Stimulated activated CD4-positive, alpha-beta T cell treated with anti-CD3 and anti-CD28 coated beads, Interleukin-4, amount 100 ng/mL, for 48 hours (primary cell): Measurements from ENCODE around the gene ATP13A5.

Source experiments
- DNase-seq, 2 donors: peaks; one replicate each; pipeline ENCODE4 v3.0.0-alpha.2; 2020; ENCODE audit warnings: low read depth in 2 of 2

Gene ATP13A5, protein sequence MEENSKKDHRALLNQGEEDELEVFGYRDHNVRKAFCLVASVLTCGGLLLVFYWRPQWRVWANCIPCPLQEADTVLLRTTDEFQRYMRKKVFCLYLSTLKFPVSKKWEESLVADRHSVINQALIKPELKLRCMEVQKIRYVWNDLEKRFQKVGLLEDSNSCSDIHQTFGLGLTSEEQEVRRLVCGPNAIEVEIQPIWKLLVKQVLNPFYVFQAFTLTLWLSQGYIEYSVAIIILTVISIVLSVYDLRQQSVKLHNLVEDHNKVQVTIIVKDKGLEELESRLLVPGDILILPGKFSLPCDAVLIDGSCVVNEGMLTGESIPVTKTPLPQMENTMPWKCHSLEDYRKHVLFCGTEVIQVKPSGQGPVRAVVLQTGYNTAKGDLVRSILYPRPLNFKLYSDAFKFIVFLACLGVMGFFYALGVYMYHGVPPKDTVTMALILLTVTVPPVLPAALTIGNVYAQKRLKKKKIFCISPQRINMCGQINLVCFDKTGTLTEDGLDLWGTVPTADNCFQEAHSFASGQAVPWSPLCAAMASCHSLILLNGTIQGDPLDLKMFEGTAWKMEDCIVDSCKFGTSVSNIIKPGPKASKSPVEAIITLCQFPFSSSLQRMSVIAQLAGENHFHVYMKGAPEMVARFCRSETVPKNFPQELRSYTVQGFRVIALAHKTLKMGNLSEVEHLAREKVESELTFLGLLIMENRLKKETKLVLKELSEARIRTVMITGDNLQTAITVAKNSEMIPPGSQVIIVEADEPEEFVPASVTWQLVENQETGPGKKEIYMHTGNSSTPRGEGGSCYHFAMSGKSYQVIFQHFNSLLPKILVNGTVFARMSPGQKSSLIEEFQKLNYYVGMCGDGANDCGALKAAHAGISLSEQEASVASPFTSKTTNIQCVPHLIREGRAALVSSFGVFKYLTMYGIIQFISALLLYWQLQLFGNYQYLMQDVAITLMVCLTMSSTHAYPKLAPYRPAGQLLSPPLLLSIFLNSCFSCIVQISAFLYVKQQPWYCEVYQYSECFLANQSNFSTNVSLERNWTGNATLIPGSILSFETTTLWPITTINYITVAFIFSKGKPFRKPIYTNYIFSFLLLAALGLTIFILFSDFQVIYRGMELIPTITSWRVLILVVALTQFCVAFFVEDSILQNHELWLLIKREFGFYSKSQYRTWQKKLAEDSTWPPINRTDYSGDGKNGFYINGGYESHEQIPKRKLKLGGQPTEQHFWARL

DNA sequence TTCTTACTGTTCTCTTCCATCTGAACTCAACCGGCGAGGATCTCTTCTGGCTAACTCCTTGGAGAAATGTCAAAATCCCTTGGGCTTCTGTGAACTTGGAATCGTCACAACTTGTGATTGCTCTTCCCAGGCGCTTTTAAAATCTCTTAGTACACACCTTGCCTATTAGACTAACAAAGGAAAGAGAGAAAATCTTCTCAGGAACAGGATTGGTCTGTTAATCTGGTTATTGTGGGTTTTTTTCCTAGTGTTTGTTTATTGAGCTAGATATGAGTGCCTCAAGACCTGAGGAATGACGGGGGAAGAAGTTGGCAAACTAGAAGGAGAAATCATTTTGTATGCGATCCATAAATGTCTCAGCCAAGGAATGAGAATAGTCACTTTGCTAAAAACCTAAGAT, at the start of gene ATP13A5:
Gene ATP13A5, minus strand, starts transcription at position 48 of the 400 bp plus-strand sequence. Its CDS starts 28 bp downstream, at position 20.
- DNase-seq = no peak

DNA sequence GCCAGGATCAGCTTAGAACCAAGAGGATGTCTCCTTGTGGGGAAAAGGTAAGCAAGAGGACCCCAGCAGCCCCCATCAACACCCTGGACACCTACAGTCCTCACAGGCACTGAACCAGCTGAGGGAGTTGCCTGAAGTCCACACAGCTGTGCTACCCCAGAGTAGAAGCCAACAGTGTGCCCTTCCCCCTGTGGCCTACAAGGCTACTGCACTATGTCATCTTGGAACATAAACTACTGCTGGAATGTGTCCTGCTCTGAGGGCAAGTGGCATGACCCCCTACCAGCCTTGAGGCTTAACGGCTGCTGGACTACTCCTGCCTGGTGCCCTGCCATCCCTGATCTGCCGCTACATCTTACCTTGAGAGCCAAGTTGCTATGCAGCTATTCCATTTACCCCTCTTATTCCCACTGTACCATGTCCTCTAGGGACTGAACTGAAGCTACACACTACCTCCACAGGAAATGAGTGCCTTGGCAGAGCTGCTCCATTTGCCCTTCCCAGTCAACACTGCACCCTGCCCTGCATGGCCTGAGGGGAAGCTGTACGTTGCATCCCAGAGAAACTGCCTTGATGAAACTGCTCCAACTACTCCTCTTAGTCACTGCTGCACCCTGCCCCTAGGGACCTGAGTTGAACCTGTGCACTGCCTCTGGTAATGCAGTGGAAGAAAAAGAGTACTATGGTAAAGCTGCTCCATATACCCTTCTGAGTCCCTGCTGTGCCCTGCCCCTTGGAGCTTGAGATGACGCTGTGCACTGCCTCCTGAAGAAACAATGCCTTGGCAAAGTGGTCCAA, 40.2 kb upstream of the ATP13A5 start:
- no peak for DNase-seq

DNA sequence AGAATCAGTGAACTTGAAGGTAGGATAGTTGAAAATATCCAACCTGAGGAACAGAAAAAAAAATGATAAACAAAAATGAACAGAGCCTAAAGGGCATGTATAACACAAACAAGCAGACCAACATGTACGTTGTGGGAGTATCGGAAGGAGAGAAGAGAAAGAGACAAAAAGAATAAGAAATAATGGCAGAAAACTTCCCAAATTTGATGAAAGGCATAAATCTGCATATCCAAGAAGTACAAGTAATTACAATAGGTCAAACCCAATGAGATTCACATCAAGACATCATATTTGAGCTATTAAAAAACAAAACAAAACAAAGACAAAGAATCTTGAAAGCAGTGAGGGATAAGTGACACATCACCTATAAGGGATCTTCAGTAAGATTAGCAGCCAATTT, 38.1 kb upstream of the ATP13A5 start:
- no peak for DNase-seq

DNA sequence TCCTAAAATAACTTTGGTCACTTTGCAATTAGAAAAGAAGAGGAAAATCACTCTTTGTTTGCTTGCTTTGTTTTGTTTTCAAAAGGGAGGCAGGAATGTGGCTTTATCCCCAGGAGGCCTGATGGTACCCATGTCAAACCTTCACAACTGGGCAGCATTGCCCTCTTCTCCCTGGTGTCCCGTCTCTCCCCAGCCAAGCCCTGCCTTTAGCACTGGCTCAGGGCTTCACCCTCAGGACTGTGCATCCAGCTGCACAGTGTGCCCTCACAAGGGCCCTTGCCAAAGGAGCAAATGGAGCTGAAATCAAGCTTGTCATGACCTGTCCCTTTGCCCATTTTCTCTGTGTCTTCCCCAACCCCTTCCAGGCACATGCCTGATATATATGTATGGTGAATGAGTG, 29.1 kb upstream of the ATP13A5 start:
- no peak for DNase-seq

DNA sequence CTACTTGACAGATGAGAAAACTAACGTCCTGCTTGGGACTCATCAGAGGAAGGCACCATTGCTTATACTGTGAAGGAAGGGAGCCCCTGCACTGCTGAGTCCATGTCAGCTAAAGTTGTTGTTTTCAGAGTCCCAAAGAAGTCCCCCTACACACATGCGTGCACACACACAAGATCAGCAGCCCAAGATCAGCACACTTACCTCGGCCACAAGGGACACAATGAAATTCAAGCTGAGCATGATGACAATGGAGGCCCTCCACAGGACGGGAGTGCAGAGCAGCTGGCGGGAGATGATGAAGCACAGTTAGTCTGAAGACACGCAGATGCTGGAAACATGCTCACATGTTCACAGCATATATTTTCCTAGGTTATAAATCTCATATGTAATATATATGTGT, 28.6 kb upstream of the ATP13A5 start:
- DNase-seq = no peak

DNA sequence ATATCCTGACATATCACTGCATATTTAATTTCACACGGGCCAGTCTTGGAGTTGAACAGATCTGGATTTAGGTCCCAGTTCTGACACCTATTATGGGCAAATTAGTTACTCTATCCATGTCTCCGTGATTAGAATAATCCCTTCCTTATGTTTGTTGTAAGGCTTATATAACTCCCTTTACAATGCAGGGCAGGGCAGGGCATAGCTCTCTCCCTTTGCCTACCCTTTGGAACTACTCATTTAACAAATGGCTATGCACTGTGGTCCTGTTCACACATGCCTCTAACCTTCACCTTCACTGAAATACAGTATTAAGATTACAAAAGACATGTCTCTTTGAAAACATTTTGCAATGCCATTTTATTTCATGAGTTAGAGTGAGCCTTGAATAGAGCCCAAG, 24.8 kb upstream of the ATP13A5 start:
- DNase-seq = no peak

DNA sequence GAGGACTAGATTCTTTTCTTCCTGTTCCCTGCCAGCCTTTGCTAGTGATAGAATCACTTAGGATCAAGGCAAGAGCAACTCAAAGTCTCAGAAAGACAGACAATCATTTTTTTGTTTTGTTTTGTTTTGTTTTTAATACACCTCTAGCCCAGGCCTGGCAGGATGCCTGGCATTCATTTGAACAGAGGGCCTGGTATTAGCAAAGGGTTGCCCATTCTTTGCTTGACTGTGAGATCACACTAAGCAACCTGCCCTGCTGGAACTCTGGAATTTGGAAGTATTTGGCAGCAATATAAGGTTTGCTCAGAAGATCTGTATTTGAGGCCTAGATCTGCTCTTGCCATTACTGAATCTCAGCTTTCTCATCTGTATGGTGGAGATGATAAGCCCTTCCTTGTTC, 21.8 kb upstream of the ATP13A5 start:
- no peak for DNase-seq

DNA sequence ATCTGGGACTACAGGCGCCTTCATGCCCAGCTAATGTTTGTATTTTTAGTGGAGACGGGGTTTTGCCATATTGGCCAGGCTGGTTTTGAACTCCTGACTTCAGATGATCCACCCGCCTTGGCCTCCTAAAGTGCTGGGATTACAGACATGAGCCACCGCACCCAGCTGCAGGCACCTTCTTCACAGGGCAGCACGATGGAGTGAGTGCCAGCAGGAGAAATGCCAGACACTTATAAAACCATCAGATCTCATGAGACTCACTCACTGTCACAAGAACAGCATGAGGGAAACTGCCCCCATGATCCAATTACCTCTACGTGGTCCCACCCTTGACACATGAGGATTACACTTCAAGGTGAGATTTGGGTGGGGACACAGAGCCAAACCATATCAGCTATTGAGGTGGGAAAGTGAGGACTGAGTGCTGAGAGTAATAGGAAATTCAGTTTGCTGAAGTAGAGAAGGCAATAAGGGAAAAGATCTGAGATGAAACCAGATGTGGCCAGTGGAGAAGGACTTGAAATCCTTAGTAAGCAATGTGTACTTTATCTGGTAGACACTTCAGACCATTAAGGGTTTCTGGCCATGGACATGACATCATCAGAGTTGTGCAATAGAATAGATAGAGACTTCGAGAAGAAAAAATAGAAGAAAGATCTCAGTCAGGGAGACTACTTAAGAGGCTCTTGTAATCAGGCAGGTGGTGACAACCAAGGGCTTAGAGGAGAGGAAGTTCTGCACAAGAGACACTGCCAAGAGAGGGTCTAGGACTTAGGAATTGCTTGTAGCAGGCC, 18.1 kb upstream of the ATP13A5 start:
- DNase-seq = no peak

DNA sequence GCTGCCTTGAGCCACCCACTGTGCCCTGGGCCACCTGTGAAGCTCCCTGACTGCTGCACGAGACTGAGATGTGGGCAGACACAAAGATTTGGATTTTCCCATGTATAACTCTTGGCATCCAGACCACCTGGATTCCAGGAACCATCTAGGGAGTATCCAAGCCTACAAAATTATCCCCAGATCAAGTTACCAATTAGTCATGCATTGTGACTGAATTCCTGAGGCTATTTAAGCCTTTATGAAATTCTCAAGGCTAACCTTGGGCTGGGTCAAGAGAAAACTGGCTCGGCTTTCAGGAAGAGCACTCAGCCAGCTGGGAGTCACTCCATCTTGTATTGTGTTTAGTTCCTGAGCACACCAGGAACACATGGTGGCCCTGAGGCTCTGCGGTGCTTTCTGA, 13.3 kb upstream of the ATP13A5 start:
- DNase-seq = no peak

DNA sequence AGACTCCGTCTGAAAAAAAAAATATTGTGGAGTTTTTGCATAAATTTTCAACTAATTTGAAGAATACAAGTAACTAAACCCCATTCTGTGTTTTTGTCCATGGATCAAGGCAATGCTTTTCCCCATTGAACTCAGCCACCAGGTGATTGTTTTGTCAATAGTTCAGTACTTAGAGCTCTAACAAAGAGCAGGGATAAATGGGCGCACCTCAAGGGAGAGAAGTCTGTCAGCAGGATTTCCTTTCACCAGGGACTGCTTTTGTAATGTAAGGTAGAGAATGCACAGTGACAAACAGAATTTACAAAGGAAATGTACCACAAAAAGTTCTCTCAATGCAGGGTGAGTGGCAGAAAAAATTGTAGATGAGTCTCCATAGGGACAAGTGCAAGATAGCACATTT, 10.8 kb upstream of the ATP13A5 start:
- DNase-seq = no peak

DNA sequence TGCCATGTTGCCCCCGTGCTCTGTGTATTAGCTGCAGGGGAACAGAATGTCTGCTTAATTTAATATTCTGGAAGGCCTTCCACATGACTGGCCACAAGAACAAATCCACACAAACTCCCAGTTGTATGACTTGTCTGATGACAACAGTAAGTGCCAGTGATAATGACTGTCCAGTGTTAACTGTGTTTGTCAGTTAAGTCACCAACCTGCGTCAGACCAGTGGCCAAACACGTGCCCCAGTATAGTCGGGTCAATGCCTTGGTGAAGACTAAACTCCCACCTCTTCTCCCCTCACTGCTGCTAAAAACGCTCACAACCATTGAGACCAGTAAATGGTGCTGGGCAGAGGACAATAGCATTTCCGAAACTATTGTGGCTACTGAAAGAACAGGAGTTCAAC, 9.8 kb upstream of the ATP13A5 start:
- DNase-seq = no peak

DNA sequence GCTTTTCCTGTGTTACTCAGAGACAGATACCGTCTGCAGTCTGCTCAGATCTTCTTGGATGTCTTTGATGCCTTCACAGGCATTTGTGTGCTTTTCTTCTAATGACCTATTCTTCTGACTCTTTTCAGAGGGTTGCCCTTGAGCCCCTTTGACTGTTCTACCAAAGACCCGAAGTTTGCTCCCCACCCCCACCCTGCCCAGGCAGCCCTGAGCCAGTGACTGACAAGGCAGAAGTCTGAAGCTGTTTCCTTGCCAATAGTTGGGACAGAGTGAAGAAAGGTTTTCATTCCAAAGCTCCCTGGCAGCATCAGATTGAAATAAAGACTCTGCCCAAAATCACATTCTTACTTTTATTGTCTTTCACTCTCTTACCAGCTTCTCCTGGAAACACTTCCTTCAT, 9.0 kb upstream of the ATP13A5 start:
- no peak for DNase-seq

DNA sequence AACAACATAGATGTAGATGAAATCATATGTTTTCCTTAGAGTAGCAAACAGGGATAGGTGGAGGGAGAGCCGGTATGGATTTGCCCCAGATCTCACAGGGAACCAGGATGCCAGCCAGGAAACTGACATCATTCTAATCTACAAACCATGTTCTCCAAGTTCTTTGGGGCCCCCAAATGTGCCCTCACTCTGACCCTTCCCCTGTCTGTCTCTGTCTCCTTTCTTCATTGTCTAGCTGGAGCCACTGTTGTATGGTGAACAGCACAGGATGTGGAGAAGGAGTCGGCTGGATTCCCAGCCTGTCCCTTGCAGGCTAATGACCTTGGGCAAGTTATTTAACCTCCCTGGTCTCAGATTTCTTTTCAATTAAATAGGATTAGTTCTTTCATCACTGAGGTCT, 962 bp downstream of the ATP13A5 start:
- DNase-seq = no peak

DNA sequence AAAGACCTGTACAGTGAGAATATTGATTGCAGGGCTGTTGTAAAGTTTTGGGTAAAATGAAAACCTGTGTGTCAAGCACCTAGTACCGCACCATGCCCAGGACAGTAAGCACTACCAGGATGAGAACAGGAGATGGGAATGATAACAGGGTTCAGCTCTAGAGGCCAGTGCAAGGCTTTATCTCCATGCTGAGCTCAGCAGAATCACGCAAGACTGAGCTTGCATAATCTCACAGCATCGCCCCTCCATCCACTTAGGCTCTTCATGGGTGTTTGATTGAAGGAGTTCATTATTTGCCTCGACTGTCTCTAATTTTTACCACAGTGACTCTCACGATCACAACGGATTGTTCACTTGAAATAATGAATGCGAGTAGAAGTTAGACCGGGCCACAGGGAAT, 2.9 kb downstream of the ATP13A5 start:
- DNase-seq = no peak

DNA sequence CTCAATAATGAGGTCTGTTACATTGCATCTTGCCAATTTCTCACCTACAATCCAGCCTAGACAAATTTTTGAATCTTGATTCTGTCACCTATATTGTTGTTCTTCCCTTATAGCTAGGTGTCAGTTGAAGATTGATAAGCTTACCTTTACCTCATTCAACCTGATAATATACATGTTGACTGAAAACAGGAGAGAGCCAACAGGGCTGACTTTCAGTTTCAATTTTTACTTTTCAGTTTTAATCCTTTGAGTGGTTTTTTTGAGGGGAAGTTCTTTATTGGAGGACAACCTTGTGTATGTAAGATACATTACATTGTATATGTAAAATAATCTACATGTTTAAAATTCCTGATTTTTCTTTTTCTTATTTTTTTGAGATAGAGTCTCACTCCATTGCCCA, 5.8 kb downstream of the ATP13A5 start:
- no peak for DNase-seq

DNA sequence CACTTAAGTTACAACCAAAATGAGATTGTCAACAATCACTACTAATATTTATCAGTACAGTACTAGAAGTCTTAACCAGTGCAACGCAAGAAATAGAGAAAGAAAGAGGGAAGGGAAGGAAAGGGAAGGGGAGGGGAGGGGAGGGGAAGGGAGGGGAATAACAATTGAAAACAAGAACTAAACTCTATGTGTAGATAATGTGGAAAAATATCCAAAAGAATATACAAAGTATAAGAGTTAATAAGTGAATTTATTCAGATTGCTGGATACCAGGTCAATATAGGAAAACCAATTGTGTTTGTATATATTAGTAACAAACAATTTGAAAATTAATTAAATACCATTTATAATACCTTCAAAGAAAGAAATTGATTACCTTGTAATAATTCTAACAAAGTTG, 10.7 kb downstream of the ATP13A5 start:
- no peak for DNase-seq

DNA sequence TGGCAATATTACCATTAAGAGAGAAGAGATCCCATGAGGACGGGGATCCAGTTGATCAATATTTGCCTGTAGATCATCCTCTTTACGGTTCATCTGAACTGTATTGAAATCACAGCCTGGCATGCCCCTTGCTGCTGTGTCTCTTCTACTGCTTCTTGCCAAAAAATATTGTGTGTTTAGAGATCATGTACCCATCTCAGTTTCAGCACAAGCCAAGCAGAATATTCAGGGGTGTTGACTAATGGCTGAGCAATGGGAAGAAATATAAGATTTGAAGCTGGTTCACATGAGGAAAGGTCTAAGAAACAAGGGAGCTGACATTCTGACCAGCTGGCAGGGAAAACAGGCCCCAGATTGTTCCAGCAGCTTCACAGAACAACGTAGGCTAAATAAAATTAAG, 21.3 kb downstream of the ATP13A5 start:
- no peak for DNase-seq

DNA sequence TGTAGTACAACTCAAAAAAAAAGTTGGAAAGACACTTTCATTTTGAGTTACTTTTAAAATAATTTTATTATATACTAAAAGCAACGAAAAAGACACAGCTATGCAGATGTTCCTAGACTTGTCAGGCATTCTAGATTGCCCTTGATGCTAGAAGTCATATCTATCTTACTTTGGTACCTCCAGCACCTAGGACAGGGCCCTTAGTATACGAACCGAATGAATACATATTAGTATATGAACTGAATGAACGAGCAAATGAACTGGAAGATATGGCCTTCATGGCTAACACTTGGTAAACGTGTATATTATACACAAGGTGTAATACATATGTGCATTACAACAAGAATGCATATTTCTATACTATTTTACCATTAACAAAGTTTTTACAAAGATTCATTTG, 24.1 kb downstream of the ATP13A5 start:
- DNase-seq = no peak

DNA sequence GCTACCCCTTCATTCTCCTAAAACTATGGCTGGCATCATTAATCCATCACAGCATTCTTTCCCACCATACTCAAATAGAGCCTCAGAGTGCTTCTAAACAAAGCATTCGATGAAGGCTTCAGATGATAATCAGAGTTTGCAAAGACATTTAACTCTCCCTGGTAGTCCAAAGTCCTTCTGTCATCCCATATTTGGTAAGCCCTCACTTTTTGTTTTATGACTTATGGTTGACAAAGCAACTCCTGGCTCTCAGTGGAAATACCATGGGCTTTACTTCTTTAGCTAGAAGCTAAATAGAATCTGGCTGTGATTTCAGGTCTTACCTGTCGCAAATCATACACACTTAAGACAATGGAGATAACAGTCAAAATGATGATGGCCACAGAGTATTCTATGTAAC, 27.8 kb downstream of the ATP13A5 start:
- no peak for DNase-seq

DNA sequence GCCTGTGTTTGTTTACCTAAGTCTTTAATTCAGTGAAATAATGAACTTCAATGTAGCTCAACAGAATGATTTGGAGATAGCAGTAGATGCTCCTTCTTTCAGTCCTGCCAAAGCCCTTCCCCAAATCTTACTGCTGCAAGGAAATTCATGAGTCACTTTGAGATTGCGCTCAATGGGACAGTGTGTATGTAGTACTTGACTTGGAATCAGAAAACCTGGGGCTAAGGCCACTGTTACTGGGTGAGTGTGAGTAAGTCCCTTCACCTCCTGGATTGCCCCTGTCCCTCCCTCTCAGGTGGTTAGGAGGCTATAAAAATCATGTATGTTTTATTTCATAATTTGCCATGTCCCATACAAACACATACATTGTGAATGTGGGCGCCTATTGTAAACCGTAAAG, 29.9 kb downstream of the ATP13A5 start:
- no peak for DNase-seq
